ENCODE data around the gene PPM1K.

The PPM1K gene

DNA sequence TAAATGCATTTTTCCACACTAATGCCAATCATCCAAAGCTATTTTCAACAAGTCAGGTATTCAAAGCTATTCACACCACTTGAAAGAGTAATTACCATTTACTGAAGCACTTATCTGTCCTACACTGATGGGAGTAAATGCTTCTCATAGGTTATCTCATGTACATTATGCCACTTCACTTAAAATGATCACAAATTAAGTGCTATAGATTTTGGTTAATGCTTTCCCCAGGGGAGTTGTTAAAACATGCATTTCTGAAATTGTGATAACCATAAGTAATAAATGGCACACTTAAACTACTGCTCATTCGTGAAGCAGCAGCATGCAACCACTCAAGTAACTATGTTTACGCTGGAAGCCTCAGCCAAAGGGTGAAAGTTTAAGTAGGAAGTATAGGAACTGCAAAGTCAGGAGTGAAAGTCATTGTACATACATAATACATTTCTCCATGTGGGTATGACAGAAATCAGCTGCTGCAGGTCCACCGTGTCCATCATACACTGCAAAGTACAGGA, 6.6 kb downstream of the PPM1K start:
- H3K9me3 ChIP-seq (ENCODE audit: control insufficient read depth in 1 of 2, low read length in 2 of 2): no peaks in the 10 kb centered on the region
- peaks cover 7 to 29% of the 10 kb centered on the region in 2 donors for H3K4me1 ChIP-seq (ENCODE audit: control insufficient read depth in 1 of 2, insufficient read depth in 2 of 2, low read length in 2 of 2)
- no peak overlapping the region for H3K9ac ChIP-seq (ENCODE audit: low read depth in 1 of 2, low read length in 2 of 2)
- H3K27ac ChIP-seq (ENCODE audit: low read depth, low read length): no peak overlapping the region
- H3K27me3 ChIP-seq (ENCODE audit: control insufficient read depth in 1 of 2, insufficient read depth in 2 of 2, low read length in 2 of 2): no peaks in the 10 kb centered on the region
- no peak overlapping the region for H3K4me3 ChIP-seq (ENCODE audit: low read depth in 1 of 2, low read length in 2 of 2)
- H3K36me3 ChIP-seq (ENCODE audit: control insufficient read depth in 1 of 2, insufficient read depth in 2 of 2, low read length in 2 of 2): no peaks in the 10 kb centered on the region

DNA sequence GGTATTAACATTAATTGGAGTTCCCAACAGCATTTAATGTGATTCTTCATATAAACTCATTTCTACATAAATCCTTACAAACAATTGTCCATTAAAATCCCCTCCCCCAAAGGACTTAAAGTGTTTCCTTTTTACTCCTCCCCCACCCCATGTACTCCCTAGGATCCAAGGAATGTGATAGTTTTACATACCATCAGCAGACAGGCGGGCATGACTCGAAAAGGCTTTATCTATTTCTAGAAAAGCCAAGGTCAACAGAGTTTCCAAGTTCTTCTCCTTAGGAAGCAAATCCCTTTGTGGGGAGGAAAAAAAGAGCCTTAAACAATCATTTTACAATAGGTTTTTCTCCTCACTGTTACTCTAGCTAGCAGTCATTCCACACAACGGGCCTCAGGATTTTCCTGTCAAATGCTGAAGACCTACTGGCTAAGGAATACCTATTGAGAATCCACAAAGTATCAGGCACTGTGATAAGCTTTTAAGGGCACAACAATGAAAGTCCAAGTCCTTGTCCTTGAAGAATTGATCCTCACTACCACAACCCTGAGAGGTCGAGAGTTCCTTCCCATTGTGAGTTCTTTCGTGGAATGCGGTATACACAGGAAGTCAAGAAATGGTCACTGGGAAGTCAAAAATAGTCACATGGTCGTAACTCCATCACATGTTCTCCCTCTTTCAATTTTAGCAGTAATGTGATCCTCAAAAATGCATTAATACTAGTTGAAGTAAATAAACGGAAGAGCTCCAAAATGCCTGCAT, 7.2 kb downstream of the PPM1K start:
- no peaks in the 10 kb centered on the region for H3K27me3 ChIP-seq (ENCODE audit: control insufficient read depth in 1 of 2, insufficient read depth in 2 of 2, low read length in 2 of 2)
- H3K9me3 ChIP-seq (ENCODE audit: control insufficient read depth in 1 of 2, low read length in 2 of 2): no peaks in the 10 kb centered on the region
- H3K9ac ChIP-seq (ENCODE audit: low read depth in 1 of 2, low read length in 2 of 2): no peak overlapping the region
- no peak overlapping the region for H3K27ac ChIP-seq (ENCODE audit: low read depth, low read length)
- peaks cover 5 to 23% of the 10 kb centered on the region in 2 donors for H3K4me1 ChIP-seq (ENCODE audit: control insufficient read depth in 1 of 2, insufficient read depth in 2 of 2, low read length in 2 of 2)
- H3K4me3 ChIP-seq (ENCODE audit: low read depth in 1 of 2, low read length in 2 of 2): no peak overlapping the region
- H3K36me3 ChIP-seq (ENCODE audit: control insufficient read depth in 1 of 2, insufficient read depth in 2 of 2, low read length in 2 of 2): no peaks in the 10 kb centered on the region

DNA sequence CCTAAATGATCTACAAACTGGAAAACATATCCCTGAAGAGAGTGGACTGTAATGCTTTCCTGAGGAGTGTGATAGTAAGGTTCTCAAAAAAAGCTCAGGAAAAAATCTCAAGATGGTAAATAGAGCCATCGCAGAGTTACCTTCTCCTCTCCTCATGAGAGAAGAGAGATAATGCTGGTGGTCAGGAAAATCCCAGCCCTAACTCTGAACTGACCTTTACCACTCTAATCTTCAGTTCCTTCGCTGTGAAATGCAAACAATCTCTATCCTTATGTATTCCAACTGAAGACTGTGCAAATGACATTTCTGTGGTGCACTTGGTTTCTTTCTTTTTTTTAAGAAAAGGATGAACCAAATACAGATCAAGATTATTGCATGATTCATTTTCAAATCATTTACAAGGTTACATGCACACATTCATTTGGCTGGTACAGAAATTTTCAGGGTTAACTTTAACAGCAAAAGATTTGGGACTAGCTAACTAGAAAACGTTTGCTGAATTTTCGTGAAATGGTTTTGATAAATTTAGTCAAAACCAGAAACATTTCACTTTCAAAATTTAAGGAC, 8.3 kb downstream of the PPM1K start:
- no peaks in the 10 kb centered on the region for H3K27me3 ChIP-seq (ENCODE audit: control insufficient read depth in 1 of 2, insufficient read depth in 2 of 2, low read length in 2 of 2)
- no peaks in the 10 kb centered on the region for H3K36me3 ChIP-seq (ENCODE audit: control insufficient read depth in 1 of 2, insufficient read depth in 2 of 2, low read length in 2 of 2)
- H3K4me3 ChIP-seq (ENCODE audit: low read depth in 1 of 2, low read length in 2 of 2): no peak overlapping the region
- no peak overlapping the region for H3K9ac ChIP-seq (ENCODE audit: low read depth in 1 of 2, low read length in 2 of 2)
- H3K4me1 ChIP-seq (ENCODE audit: control insufficient read depth in 1 of 2, insufficient read depth in 2 of 2, low read length in 2 of 2): peaks cover 0 to 14% of the 10 kb centered on the region in 2 donors
- H3K27ac ChIP-seq (ENCODE audit: low read depth, low read length): no peak overlapping the region
- H3K9me3 ChIP-seq (ENCODE audit: control insufficient read depth in 1 of 2, low read length in 2 of 2): no peaks in the 10 kb centered on the region

DNA sequence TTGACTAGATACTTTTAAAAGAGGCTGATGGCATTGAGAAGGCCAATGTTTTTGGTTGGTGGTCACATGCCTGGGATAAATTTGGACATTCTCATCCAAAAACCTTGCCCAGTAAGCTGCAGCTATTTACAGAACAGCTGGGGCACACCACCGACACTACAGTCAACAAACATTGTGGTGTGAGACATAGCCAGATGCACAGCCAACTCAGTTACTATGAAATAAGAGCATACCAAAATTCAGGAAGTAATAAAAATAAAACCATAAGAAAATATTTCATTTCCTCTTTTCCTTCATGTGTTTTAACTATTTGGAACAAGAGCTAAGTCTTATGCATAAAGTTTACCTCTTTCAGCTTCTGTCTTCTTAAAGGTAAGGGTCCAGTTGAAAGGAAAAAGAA, 8.8 kb downstream of the PPM1K start:
- Histone ChIP-seq H3K27me3 (ENCODE audit: control insufficient read depth in 1 of 2, insufficient read depth in 2 of 2, low read length in 2 of 2) (no peaks in the 10 kb centered on the region), H3K4me3 (ENCODE audit: low read depth in 1 of 2, low read length in 2 of 2) (no peak overlapping the region), H3K4me1 (ENCODE audit: control insufficient read depth in 1 of 2, insufficient read depth in 2 of 2, low read length in 2 of 2) (peaks cover 0 to 14% of the 10 kb centered on the region in 2 donors), H3K27ac (ENCODE audit: low read depth, low read length) (no peak overlapping the region), H3K9me3 (ENCODE audit: control insufficient read depth in 1 of 2, low read length in 2 of 2) (no peaks in the 10 kb centered on the region), H3K36me3 (ENCODE audit: control insufficient read depth in 1 of 2, insufficient read depth in 2 of 2, low read length in 2 of 2) (no peaks in the 10 kb centered on the region), H3K9ac (ENCODE audit: low read depth in 1 of 2, low read length in 2 of 2) (no peak overlapping the region)

DNA sequence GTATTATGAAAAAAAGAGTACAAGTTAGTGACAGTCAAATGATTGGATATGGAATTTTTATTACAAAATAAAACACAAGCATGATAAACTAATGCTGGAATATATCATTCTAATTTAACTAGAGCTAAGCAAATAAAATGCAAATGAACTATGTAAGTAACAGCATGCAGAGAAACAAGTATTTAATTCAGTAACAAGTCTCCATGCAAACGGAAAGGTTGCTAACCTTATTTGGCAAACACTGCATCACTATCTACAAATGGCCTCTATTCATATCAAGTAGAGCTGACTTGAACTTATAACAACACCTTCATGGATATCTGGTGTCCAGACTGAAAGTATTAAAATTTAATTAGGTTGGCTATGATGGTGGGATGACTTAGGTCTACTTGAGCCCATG, 15.4 kb downstream of the PPM1K start:
- Histone ChIP-seq H3K4me1 (ENCODE audit: control insufficient read depth in 1 of 2, insufficient read depth in 2 of 2, low read length in 2 of 2) (no peaks in the 10 kb centered on the region), H3K9me3 (ENCODE audit: control insufficient read depth in 1 of 2, low read length in 2 of 2) (no peaks in the 10 kb centered on the region), H3K9ac (ENCODE audit: low read depth in 1 of 2, low read length in 2 of 2) (no peak overlapping the region), H3K27ac (ENCODE audit: low read depth, low read length) (no peak overlapping the region), H3K4me3 (ENCODE audit: low read depth in 1 of 2, low read length in 2 of 2) (no peak overlapping the region), H3K36me3 (ENCODE audit: control insufficient read depth in 1 of 2, insufficient read depth in 2 of 2, low read length in 2 of 2) (peaks cover 8 to 15% of the 10 kb centered on the region in 2 donors), H3K27me3 (ENCODE audit: control insufficient read depth in 1 of 2, insufficient read depth in 2 of 2, low read length in 2 of 2) (no peaks in the 10 kb centered on the region)

DNA sequence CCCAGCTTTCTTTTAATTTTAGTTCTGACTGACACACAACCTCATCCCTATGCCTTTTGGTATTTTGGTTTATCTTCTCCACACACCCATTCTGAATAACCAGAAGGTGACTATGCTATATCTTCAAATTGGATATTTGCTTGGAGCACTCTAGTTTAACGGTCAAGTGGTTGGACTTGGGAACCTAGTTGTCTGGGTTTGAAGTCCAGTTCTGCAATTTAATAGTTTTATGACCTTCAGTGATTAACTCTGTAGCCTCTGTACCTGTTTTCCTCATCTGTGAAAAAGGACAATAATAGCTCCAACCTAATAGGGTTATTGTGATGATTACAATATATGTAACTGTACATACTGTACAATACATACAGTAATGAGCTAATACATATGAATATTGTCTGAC, 20.0 kb downstream of the PPM1K start:
- Histone ChIP-seq H3K4me3 (ENCODE audit: low read depth in 1 of 2, low read length in 2 of 2) (no peak overlapping the region), H3K27me3 (ENCODE audit: control insufficient read depth in 1 of 2, insufficient read depth in 2 of 2, low read length in 2 of 2) (no peaks in the 10 kb centered on the region), H3K36me3 (ENCODE audit: control insufficient read depth in 1 of 2, insufficient read depth in 2 of 2, low read length in 2 of 2) (peaks cover 8 to 15% of the 10 kb centered on the region in 2 donors), H3K9me3 (ENCODE audit: control insufficient read depth in 1 of 2, low read length in 2 of 2) (no peaks in the 10 kb centered on the region), H3K9ac (ENCODE audit: low read depth in 1 of 2, low read length in 2 of 2) (no peak overlapping the region), H3K4me1 (ENCODE audit: control insufficient read depth in 1 of 2, insufficient read depth in 2 of 2, low read length in 2 of 2) (no peaks in the 10 kb centered on the region), H3K27ac (ENCODE audit: low read depth, low read length) (no peak overlapping the region)

DNA sequence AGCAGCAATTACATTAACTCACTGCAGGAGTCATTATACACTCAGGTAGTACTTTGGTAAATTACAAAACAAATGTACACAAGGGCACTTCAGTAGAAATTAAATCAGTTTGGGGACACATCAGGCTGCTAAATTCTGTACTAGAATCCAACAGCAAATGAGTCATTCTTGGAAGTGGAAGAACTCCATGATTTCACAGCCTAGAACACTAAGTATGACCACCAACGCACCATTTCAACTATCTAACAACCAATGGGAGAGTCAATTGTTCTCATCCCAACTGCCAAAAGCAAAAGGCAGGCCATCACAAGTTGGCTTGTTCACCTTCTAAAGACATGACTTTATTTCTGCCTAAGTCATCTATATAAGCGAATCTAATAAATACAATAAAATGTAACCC, 26.6 kb downstream of the PPM1K start:
- Histone ChIP-seq H3K27me3 (ENCODE audit: control insufficient read depth in 1 of 2, insufficient read depth in 2 of 2, low read length in 2 of 2) (no peaks in the 10 kb centered on the region), H3K36me3 (ENCODE audit: control insufficient read depth in 1 of 2, insufficient read depth in 2 of 2, low read length in 2 of 2) (no peaks in the 10 kb centered on the region), H3K9ac (ENCODE audit: low read depth in 1 of 2, low read length in 2 of 2) (no peak overlapping the region), H3K4me1 (ENCODE audit: control insufficient read depth in 1 of 2, insufficient read depth in 2 of 2, low read length in 2 of 2) (no peaks in the 10 kb centered on the region), H3K27ac (ENCODE audit: low read depth, low read length) (no peak overlapping the region), H3K4me3 (ENCODE audit: low read depth in 1 of 2, low read length in 2 of 2) (no peak overlapping the region), H3K9me3 (ENCODE audit: control insufficient read depth in 1 of 2, low read length in 2 of 2) (no peaks in the 10 kb centered on the region)

DNA sequence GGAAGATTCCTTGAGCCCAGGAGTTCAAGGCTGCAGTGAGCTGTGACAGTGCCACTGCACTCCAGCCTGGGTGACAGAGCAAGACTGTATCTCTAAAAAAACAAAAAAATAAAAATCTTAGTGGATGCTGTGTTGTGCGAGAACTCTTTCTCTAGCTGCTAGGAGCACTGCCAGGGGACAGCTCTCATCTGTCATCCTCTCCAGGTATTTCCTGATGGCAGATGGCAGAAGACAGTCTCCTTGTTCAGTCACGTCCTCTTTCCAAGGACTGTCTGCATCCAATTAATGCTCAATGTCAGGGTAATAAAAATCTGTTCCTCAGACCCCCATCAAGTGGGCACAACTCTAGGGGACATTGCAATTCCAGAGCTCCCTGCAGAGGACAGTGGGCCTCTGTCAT, 29.2 kb downstream of the PPM1K start:
- H3K36me3 ChIP-seq (ENCODE audit: control insufficient read depth in 1 of 2, insufficient read depth in 2 of 2, low read length in 2 of 2): no peaks in the 10 kb centered on the region
- no peaks in the 10 kb centered on the region for H3K9me3 ChIP-seq (ENCODE audit: control insufficient read depth in 1 of 2, low read length in 2 of 2)
- H3K27ac ChIP-seq (ENCODE audit: low read depth, low read length): no peak overlapping the region
- H3K4me1 ChIP-seq (ENCODE audit: control insufficient read depth in 1 of 2, insufficient read depth in 2 of 2, low read length in 2 of 2): no peaks in the 10 kb centered on the region
- no peak overlapping the region for H3K4me3 ChIP-seq (ENCODE audit: low read depth in 1 of 2, low read length in 2 of 2)
- H3K9ac ChIP-seq (ENCODE audit: low read depth in 1 of 2, low read length in 2 of 2): no peak overlapping the region
- no peaks in the 10 kb centered on the region for H3K27me3 ChIP-seq (ENCODE audit: control insufficient read depth in 1 of 2, insufficient read depth in 2 of 2, low read length in 2 of 2)

DNA sequence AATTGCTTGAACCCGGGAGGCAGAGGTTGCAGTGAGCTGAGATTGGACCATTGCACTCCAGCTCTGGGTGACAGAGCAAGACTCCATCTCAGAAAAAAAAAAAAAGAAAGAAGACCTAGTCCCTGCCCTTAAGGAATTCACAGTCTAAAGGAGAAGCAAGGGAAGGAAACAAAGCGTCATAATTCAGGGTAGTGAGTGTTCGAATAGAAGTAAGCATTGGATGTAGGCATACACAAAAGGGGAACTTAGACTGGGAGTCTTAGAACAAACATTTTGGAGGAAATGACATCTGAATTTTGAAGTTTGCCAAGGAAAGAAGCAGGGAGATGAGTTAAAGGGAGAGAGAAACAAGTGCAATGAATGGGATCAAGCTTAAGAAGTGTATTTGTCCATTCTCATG, 32.4 kb downstream of the PPM1K start:
- Histone ChIP-seq H3K9me3 (ENCODE audit: control insufficient read depth in 1 of 2, low read length in 2 of 2) (no peaks in the 10 kb centered on the region), H3K4me3 (ENCODE audit: low read depth in 1 of 2, low read length in 2 of 2) (no peak overlapping the region), H3K27me3 (ENCODE audit: control insufficient read depth in 1 of 2, insufficient read depth in 2 of 2, low read length in 2 of 2) (no peaks in the 10 kb centered on the region), H3K4me1 (ENCODE audit: control insufficient read depth in 1 of 2, insufficient read depth in 2 of 2, low read length in 2 of 2) (peaks cover 0 to 5% of the 10 kb centered on the region in 2 donors), H3K27ac (ENCODE audit: low read depth, low read length) (no peak overlapping the region), H3K36me3 (ENCODE audit: control insufficient read depth in 1 of 2, insufficient read depth in 2 of 2, low read length in 2 of 2) (no peaks in the 10 kb centered on the region), H3K9ac (ENCODE audit: low read depth in 1 of 2, low read length in 2 of 2) (no peak overlapping the region)

DNA sequence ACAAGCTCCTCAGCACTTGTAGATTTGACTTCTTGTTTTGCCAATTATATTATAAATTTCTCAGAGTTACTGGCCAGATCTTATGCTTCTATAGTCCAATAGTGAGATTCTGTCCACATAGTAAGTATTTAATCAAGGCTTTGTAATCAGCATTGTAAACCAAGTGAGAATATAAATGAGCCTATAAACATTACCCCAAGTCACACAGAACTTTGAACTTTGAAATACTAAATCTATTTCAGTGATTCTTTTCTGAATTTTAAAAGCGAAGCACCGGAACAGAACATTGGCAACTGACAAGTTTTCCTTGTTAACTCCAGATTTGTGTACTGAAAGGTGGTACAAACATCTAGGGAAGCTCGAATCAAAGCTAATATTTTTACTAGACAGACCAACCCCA, 37.2 kb downstream of the PPM1K start:
- Histone ChIP-seq H3K9ac (ENCODE audit: low read depth in 1 of 2, low read length in 2 of 2) (no peak overlapping the region), H3K9me3 (ENCODE audit: control insufficient read depth in 1 of 2, low read length in 2 of 2) (no peaks in the 10 kb centered on the region), H3K4me1 (ENCODE audit: control insufficient read depth in 1 of 2, insufficient read depth in 2 of 2, low read length in 2 of 2) (peaks cover 0 to 5% of the 10 kb centered on the region in 2 donors), H3K4me3 (ENCODE audit: low read depth in 1 of 2, low read length in 2 of 2) (no peak overlapping the region), H3K27ac (ENCODE audit: low read depth, low read length) (no peak overlapping the region), H3K36me3 (ENCODE audit: control insufficient read depth in 1 of 2, insufficient read depth in 2 of 2, low read length in 2 of 2) (no peaks in the 10 kb centered on the region), H3K27me3 (ENCODE audit: control insufficient read depth in 1 of 2, insufficient read depth in 2 of 2, low read length in 2 of 2) (no peaks in the 10 kb centered on the region)

All from duodenal mucosa (tissue), 2 donors.